Lung (tissue), 12 donors: ENCODE data around the gene LRP1B. TPM values are rescaled to one million over a fixed set of nuclear protein-coding genes. Genes with fewer than 3 reads are reported as not detected.

Experiments used
- ATAC-seq: fragments of 200-7000 bp; cut with Tn5 transposase; one replicate; pipeline ENCODE4 v1.9.1; 2020; ENCODE audit warnings: moderate number of reproducible peaks; ENCODE audit not compliant: insufficient read depth, low FRiP score
- DNase-seq, 3 donors: peaks; one replicate each; pipeline ENCODE4 v3.0.0-alpha.2; 2013 to 2017
- H3K27ac ChIP-seq, 2 donors: one replicate each; pipeline ENCODE4 v1.5.1; 2013; ENCODE audit warnings: mild to moderate bottlenecking in 2 of 2, moderate library complexity in 2 of 2, control low read depth in 1 of 2, inconsistent platforms in 1 of 2, low read depth in 1 of 2, low read length in 1 of 2
- H3K27me3 ChIP-seq, 3 donors: one replicate each; pipeline ENCODE4 v1.5.1; 2013; ENCODE audit warnings: low read length in 2 of 3; ENCODE audit not compliant: control insufficient read depth in 3 of 3, insufficient read depth in 3 of 3
- H3K36me3 ChIP-seq, 4 donors: one replicate each; pipeline ENCODE4 v1.5.1; 2013; ENCODE audit warnings: low read length in 4 of 4, mild to moderate bottlenecking in 1 of 4, moderate library complexity in 1 of 4; ENCODE audit not compliant: control insufficient read depth in 4 of 4, insufficient read depth in 4 of 4
- H3K4me1 ChIP-seq, 5 donors: one replicate each; pipeline ENCODE4 v1.5.1; 2013; ENCODE audit warnings: low read length in 5 of 5, mild to moderate bottlenecking in 2 of 5, moderate library complexity in 1 of 5; ENCODE audit not compliant: control insufficient read depth in 5 of 5, insufficient read depth in 5 of 5
- H3K4me3 ChIP-seq: one replicate; pipeline ENCODE4 v1.5.1; 2013; ENCODE audit warnings: mild to moderate bottlenecking, control low read depth, moderate library complexity
- H3K9ac ChIP-seq, 2 donors: one replicate each; pipeline ENCODE4 v1.5.1; 2013; ENCODE audit warnings: low read length in 2 of 2, control low read depth in 1 of 2; ENCODE audit not compliant: insufficient read depth in 1 of 2
- H3K9me3 ChIP-seq, 4 donors: one replicate each; pipeline ENCODE4 v1.5.1; 2013; ENCODE audit warnings: low read length in 3 of 4, mild to moderate bottlenecking in 1 of 4, moderate library complexity in 1 of 4; ENCODE audit not compliant: control insufficient read depth in 4 of 4, insufficient read depth in 3 of 4
- CTCF ChIP-seq: IDR thresholded peaks from 2 replicates; pipeline ENCODE4 v1.5.1; 2012; ENCODE audit warnings: mild to moderate bottlenecking; ENCODE audit errors: control extremely low read depth, extremely low read depth
- WGBS, 2 donors: extraction: QIAGEN DNeasy Blood & Tissue Kit; methylation state at CpG; one replicate each; pipeline ENCODE4 v1.1.7; 2013; 5-methylcytosine and 5-hydroxymethylcytosine counted together
- polyA plus RNA-seq, 2 donors: library from polyadenylated mRNA; stranded (reverse); fragments of 200-250 nt; gene quantifications; one replicate each; pipeline ENCODE4 v1.2.1, GENCODE V29; 2013
- total RNA-seq, 2 donors: library from RNA; depleted of rRNA in 1 of 2; stranded (reverse); fragments of >200 nt in 1 of 2; gene quantifications; one replicate each; pipeline ENCODE4 v1.2.1, GENCODE V29; 2014 to 2021
- donor health status: control.
- donor health status: control.
- donor health status: Bipolar disorder and iron deficiency.
- donor health status: healthy.
- donor health status: DM: yes; HTN: yes; CAD: no.

LRP1B gene
- total and polyA plus RNA-seq, 4 donors, result 0.01 to 6.5 (median 0.16) TPM

- Histone ChIP-seq H3K9me3 (no peaks in the 10 kb centered on the region), H3K27me3 (no peaks in the 10 kb centered on the region), H3K27ac (no peak overlapping the region), H3K4me1 (no peaks in the 10 kb centered on the region), H3K4me3 (no peak overlapping the region), H3K36me3 (no peaks in the 10 kb centered on the region), H3K9ac (no peak overlapping the region)
- no peak for DNase-seq
- WGBS, 2 donors, result 80 to 91% methylated on average over 7 of the region's 7 CpGs
- TF ChIP-seq CTCF, result no peak
- ATAC-seq, result no peak
These were observed 1861.8 kb downstream of the LRP1B start for GRCh38 chr2:140269000-140269399.

- Histone ChIP-seq H3K27ac (no peak overlapping the region), H3K4me1 (no peaks in the 10 kb centered on the region), H3K4me3 (no peak overlapping the region), H3K9ac (no peak overlapping the region), H3K9me3 (no peaks in the 10 kb centered on the region), H3K36me3 (no peaks in the 10 kb centered on the region), H3K27me3 (no peaks in the 10 kb centered on the region)
- no peak for TF ChIP-seq CTCF
- WGBS, 2 donors, result 85 to 92% methylated on average over 6 of the region's 6 CpGs
- no peak for ATAC-seq
- no peak for DNase-seq
These were observed 1867.9 kb downstream of the LRP1B start for GRCh38 chr2:140262908-140263307.

DNA sequence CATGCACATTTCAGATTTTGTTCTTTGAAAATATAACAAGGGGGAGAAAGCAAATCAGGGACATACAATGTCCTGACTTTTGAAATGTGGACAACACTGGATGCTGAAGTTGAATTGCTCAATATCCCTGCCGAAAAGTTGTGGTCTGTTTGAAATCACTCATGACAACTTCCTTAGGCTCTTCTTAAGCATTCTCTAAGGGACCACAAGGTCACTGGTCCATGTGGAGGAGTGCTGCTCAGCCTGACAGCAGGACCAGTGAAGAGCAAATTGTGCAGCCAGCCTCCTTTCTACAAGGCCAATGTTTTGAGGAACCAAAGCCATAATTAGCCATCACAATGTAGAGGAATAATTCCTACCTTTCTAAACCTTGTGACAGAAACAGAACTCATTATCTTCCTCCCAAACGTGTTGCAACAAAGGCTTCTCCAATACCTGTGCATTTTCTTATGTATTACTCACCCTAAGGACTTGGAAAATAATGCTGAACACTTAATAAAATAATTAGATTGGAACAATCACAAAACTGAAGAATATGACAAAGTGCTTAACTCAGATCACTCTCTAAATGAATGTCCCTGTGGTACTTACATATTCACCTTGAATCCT lies 1873.0 kb downstream of the LRP1B start:
- ATAC-seq (no peak), DNase-seq (no peak)
- H3K4me3 ChIP-seq, result no peak overlapping the region
- no peak overlapping the region for H3K27ac ChIP-seq
- no peak overlapping the region for H3K9ac ChIP-seq
- H3K9me3 ChIP-seq, result no peaks in the 10 kb centered on the region
- WGBS, 2 donors, result 45 to 56% methylated on average over 2 of the region's 2 CpGs
- no peak for TF ChIP-seq CTCF
- no peaks in the 10 kb centered on the region for H3K36me3 ChIP-seq
- no peaks in the 10 kb centered on the region for H3K27me3 ChIP-seq
- H3K4me1 ChIP-seq, result no peaks in the 10 kb centered on the region

GRCh38 chr2:140256080-140256479 lies 1874.7 kb downstream of the LRP1B start:
- ATAC-seq, result no peak
- no peaks in the 10 kb centered on the region for H3K4me1 ChIP-seq

More at GRCh38 chr2:140256080-140256479, 1874.7 kb downstream of the LRP1B start:
- H3K27me3 ChIP-seq, result no peaks in the 10 kb centered on the region
- H3K4me3 ChIP-seq, result no peak overlapping the region
- no peak for TF ChIP-seq CTCF
- WGBS, 2 donors, result 33 to 51% methylated on average over 3 of the region's 3 CpGs
- no peak overlapping the region for H3K9ac ChIP-seq
- no peak overlapping the region for H3K27ac ChIP-seq
- H3K9me3 ChIP-seq, result no peaks in the 10 kb centered on the region
- no peak for DNase-seq
- no peaks in the 10 kb centered on the region for H3K36me3 ChIP-seq
